Measurements from ENCODE around the gene RAB42. TPM values are rescaled to one million over a fixed set of nuclear protein-coding genes. Genes with fewer than 3 reads are reported as not detected.
"Not testable (repeated sequence)": the region's sequence is repeated elsewhere in the genome, so short reads cannot be mapped to it uniquely, and the experiment has no call there.

RAB42 gene
- total RNA-seq, 6 experiments from 2014 or later, result 0.19 to 0.53 (median 0.20) TPM; not detected in 3

GRCh38 chr1:28580722-28581530 is 11.1 kb upstream of the RAB42 start:
- Mint-ChIP-seq H3K9me3 (no peaks in the 10 kb centered on the region), H3K27me3 (ENCODE audit: insufficient read depth) (peaks cover 12% of the 10 kb centered on the region), H3K4me1 (ENCODE audit: low read depth) (peaks cover 44% of the 10 kb centered on the region), H3K4me3 (peak overlapping the region; percentile 92), H3K27ac (peak overlapping the region; percentile 91), H3K36me3 (ENCODE audit: low read depth) (peaks cover 42% of the 10 kb centered on the region)
- peak; percentile 43 for TF ChIP-seq CTCF (IDR thresholded peaks at IDR 0.05)
- peak; percentile 52 for DNase-seq

GRCh38 chr1:28581531-28582247 is 10.4 kb upstream of the RAB42 start:
- Mint-ChIP-seq H3K27ac (peak overlapping the region; percentile 91), H3K4me1 (ENCODE audit: low read depth) (peaks cover 44% of the 10 kb centered on the region), H3K4me3 (peak overlapping the region; percentile 92), H3K27me3 (ENCODE audit: insufficient read depth) (peaks cover 12% of the 10 kb centered on the region), H3K36me3 (ENCODE audit: low read depth) (peaks cover 42% of the 10 kb centered on the region), H3K9me3 (no peaks in the 10 kb centered on the region)
- DNase-seq, result peak; percentile 95
- TF ChIP-seq CTCF (IDR thresholded peaks at IDR 0.05), result peak; percentile 28; the same call in 1 of the 2 replicates

- DNase-seq, result no peak
- H3K36me3 Mint-ChIP-seq (ENCODE audit: low read depth), result peaks cover 37% of the 10 kb centered on the region
- H3K9me3 Mint-ChIP-seq, result no peaks in the 10 kb centered on the region
- H3K4me3 Mint-ChIP-seq, result peak overlapping the region; percentile 92
- peaks cover 12% of the 10 kb centered on the region for H3K27me3 Mint-ChIP-seq (ENCODE audit: insufficient read depth)
- peaks cover 44% of the 10 kb centered on the region for H3K4me1 Mint-ChIP-seq (ENCODE audit: low read depth)
- peak overlapping the region; percentile 91 for H3K27ac Mint-ChIP-seq
- no peak for TF ChIP-seq CTCF (IDR thresholded peaks at IDR 0.05)
These were observed 9.8 kb upstream of the RAB42 start for GRCh38 chr1:28582248-28582615.

GRCh38 chr1:28586585-28587391 is 5.3 kb upstream of the RAB42 start:
- not testable (repeated sequence) for H3K27me3 Mint-ChIP-seq (ENCODE audit: insufficient read depth); H3K27ac Mint-ChIP-seq; H3K36me3 Mint-ChIP-seq (ENCODE audit: low read depth); H3K9me3 Mint-ChIP-seq; DNase-seq; H3K4me3 Mint-ChIP-seq
- peaks cover 14% of the 10 kb centered on the region for H3K4me1 Mint-ChIP-seq (ENCODE audit: low read depth)

- H3K4me3 Mint-ChIP-seq, result peak overlapping the region; percentile 67
- no peak for TF ChIP-seq CTCF (IDR thresholded peaks at IDR 0.05)
- no peak overlapping the region for H3K27ac Mint-ChIP-seq
- peaks cover 8% of the 10 kb centered on the region for H3K27me3 Mint-ChIP-seq (ENCODE audit: insufficient read depth)
- no peaks in the 10 kb centered on the region for H3K9me3 Mint-ChIP-seq
- H3K4me1 Mint-ChIP-seq (ENCODE audit: low read depth), result no peaks in the 10 kb centered on the region
- H3K36me3 Mint-ChIP-seq (ENCODE audit: low read depth), result no peaks in the 10 kb centered on the region; the same call in 1 of the 2 replicates
- no peak for DNase-seq
These were observed 431 bp downstream of the RAB42 start for GRCh38 chr1:28592321-28593071.

- not testable (repeated sequence) for H3K4me1 Mint-ChIP-seq (ENCODE audit: low read depth); H3K9me3 Mint-ChIP-seq; H3K4me3 Mint-ChIP-seq; H3K36me3 Mint-ChIP-seq (ENCODE audit: low read depth); DNase-seq; H3K27ac Mint-ChIP-seq
- peaks cover 12% of the 10 kb centered on the region for H3K27me3 Mint-ChIP-seq (ENCODE audit: insufficient read depth)
These were observed 1.9 kb downstream of the RAB42 start for GRCh38 chr1:28593988-28594356.

GRCh38 chr1:28594686-28595411 is 2.8 kb downstream of the RAB42 start:
- not testable (repeated sequence) for DNase-seq; H3K4me3 Mint-ChIP-seq; H3K36me3 Mint-ChIP-seq (ENCODE audit: low read depth); H3K9me3 Mint-ChIP-seq; H3K27ac Mint-ChIP-seq; H3K4me1 Mint-ChIP-seq (ENCODE audit: low read depth)
- peaks cover 12% of the 10 kb centered on the region for H3K27me3 Mint-ChIP-seq (ENCODE audit: insufficient read depth)

Data from HFFc6 (cell line).